Smooth muscle cell (in vitro differentiated cells): ENCODE results near the gene TJP2. TPM values are rescaled to one million over a fixed set of nuclear protein-coding genes. Genes with fewer than 3 reads are reported as not detected.

ENCODE experiments used
- DNase-seq: peaks from one replicate; lab custom pipeline; 2025; ENCODE audit not compliant: unreplicated experiment; lab: John Stamatoyannopoulos, UW
- H2AFZ ChIP-seq: fragments of 200-600 bp; sonication (generic); 2 replicates; pipeline ENCODE4 v1.6.0; 2016; ENCODE audit warnings: antibody characterized with exemption, low read depth, mild to moderate bottlenecking
- H3F3A ChIP-seq: fragments of 200-600 bp; sonication (generic); 2 replicates; pipeline ENCODE4 v1.6.0; 2017; ENCODE audit warnings: antibody characterized with exemption, low read depth
- H3K27ac ChIP-seq: fragments of 200-600 bp; sonication (generic); 2 replicates; pipeline ENCODE4 v1.5.1; 2016; ENCODE audit warnings: low read depth, mild to moderate bottlenecking
- H3K27me3 ChIP-seq: fragments of 200-600 bp; sonication (generic); 2 replicates; pipeline ENCODE4 v1.6.1; 2016; ENCODE audit warnings: low read depth, mild to moderate bottlenecking
- H3K36me3 ChIP-seq: fragments of 200-600 bp; sonication (generic); 2 replicates; pipeline ENCODE4 v1.5.1; 2016; ENCODE audit warnings: low read depth
- H3K4me1 ChIP-seq: fragments of 200-600 bp; sonication (generic); 2 replicates; pipeline ENCODE4 v1.5.1; 2016; ENCODE audit warnings: low read depth
- H3K4me2 ChIP-seq: fragments of 200-600 bp; sonication (generic); 2 replicates; pipeline ENCODE4 v1.6.0; 2016; ENCODE audit warnings: mild to moderate bottlenecking
- H3K4me3 ChIP-seq: fragments of 200-600 bp; sonication (generic); 2 replicates; pipeline ENCODE4 v1.5.1; 2016; ENCODE audit warnings: mild to moderate bottlenecking
- H3K79me2 ChIP-seq: fragments of 200-600 bp; sonication (generic); 2 replicates; pipeline ENCODE4 v1.6.0; 2016; ENCODE audit warnings: low read depth, mild to moderate bottlenecking
- H3K9ac ChIP-seq: fragments of 200-600 bp; sonication (generic); 2 replicates; pipeline ENCODE4 v1.6.0; 2016; ENCODE audit warnings: low read depth
- H3K9me3 ChIP-seq: fragments of 200-600 bp; sonication (generic); replicated peaks from 2 replicates; pipeline ENCODE4 v1.5.1; 2016; ENCODE audit warnings: low read depth
- H4K20me1 ChIP-seq: fragments of 200-600 bp; sonication (generic); 2 replicates; pipeline ENCODE4 v1.6.0; 2016; ENCODE audit warnings: low read depth
- CTCF ChIP-seq: fragments of 200-600 bp; sonication (generic); IDR thresholded peaks from 2 replicates; pipeline ENCODE4 v1.5.1; 2017; ENCODE audit warnings: borderline replicate concordance, mild to moderate bottlenecking, antibody characterized with exemption; ENCODE audit not compliant: insufficient read depth, poor library complexity, severe bottlenecking
- WGBS: methylation state at CpG from one replicate; pipeline ENCODE4 v1.1.7; 2016; ENCODE audit warnings: low lambda C conversion rate; 5-methylcytosine and 5-hydroxymethylcytosine counted together
- polyA plus RNA-seq: library from polyadenylated mRNA; unstranded; fragments of >200 nt; fragmentation: Nextera tagmentation; extraction: Ambion mirVana; gene quantifications from 2 replicates; pipeline ENCODE4 v1.2.1, GENCODE V29; 2016
- total RNA-seq: library from RNA; depleted of rRNA; stranded (reverse); fragments of >200 nt; gene quantifications from 2 replicates; pipeline ENCODE4 v1.2.3, GENCODE V29; 2014

TJP2 gene
- total and polyA plus RNA-seq, 2 experiments from 2014 or later, result 14.9 to 48.4 TPM

GRCh38 chr9:69255591-69255990 is 81.5 kb downstream of the TJP2 start:
- Histone ChIP-seq H4K20me1 (no peaks in the 10 kb centered on the region), H3F3A (no peaks in the 10 kb centered on the region), H3K27ac (no peak overlapping the region), H3K9ac (no peak overlapping the region), H3K79me2 (no peaks in the 10 kb centered on the region), H3K4me3 (no peak overlapping the region), H3K9me3 (no peaks in the 10 kb centered on the region), H3K36me3 (no peaks in the 10 kb centered on the region), H2AFZ (no peak overlapping the region), H3K27me3 (no peaks in the 10 kb centered on the region), H3K4me1 (no peaks in the 10 kb centered on the region), H3K4me2 (no peak overlapping the region)
- no peak for DNase-seq
- WGBS, result 86% methylated on average over 1 of the region's 1 CpG
- TF ChIP-seq CTCF, result no peak

- Histone ChIP-seq H3K9ac (no peak overlapping the region), H3K27me3 (no peaks in the 10 kb centered on the region), H3K27ac (no peak overlapping the region), H3K4me2 (no peak overlapping the region), H3F3A (no peaks in the 10 kb centered on the region), H3K4me1 (no peaks in the 10 kb centered on the region), H3K9me3 (no peaks in the 10 kb centered on the region), H2AFZ (no peak overlapping the region), H3K4me3 (no peak overlapping the region), H3K36me3 (no peaks in the 10 kb centered on the region), H4K20me1 (no peaks in the 10 kb centered on the region), H3K79me2 (no peaks in the 10 kb centered on the region)
- 95% methylated on average over 5 of the region's 5 CpGs for WGBS
- DNase-seq, result no peak
- TF ChIP-seq CTCF, result no peak
Measured at GRCh38 chr9:69258551-69258950, 84.5 kb downstream of the TJP2 start.

- no peaks in the 10 kb centered on the region for H3F3A ChIP-seq
- no peak overlapping the region for H3K9ac ChIP-seq
- no peak for TF ChIP-seq CTCF
- WGBS, result 87% methylated on average over 3 of the region's 5 CpGs
- no peaks in the 10 kb centered on the region for H3K27me3 ChIP-seq
- H4K20me1 ChIP-seq, result no peaks in the 10 kb centered on the region
- H3K36me3 ChIP-seq, result no peaks in the 10 kb centered on the region
- H3K4me3 ChIP-seq, result no peak overlapping the region
- DNase-seq, result no peak
- no peak overlapping the region for H3K27ac ChIP-seq
- no peaks in the 10 kb centered on the region for H3K4me1 ChIP-seq
- no peak overlapping the region for H3K4me2 ChIP-seq
- no peaks in the 10 kb centered on the region for H3K9me3 ChIP-seq
- H2AFZ ChIP-seq, result no peak overlapping the region
- no peaks in the 10 kb centered on the region for H3K79me2 ChIP-seq
Measured at GRCh38 chr9:69260161-69260560, 86.1 kb downstream of the TJP2 start.

GRCh38 chr9:69261636-69262035 is 87.6 kb downstream of the TJP2 start:
- H4K20me1 ChIP-seq, result no peaks in the 10 kb centered on the region
- no peak overlapping the region for H2AFZ ChIP-seq
- no peaks in the 10 kb centered on the region for H3K36me3 ChIP-seq
- WGBS, result 82% methylated on average over 3 of the region's 3 CpGs
- no peaks in the 10 kb centered on the region for H3K4me1 ChIP-seq
- no peak overlapping the region for H3K4me3 ChIP-seq
- H3K27ac ChIP-seq, result no peak overlapping the region
- H3K9me3 ChIP-seq, result no peaks in the 10 kb centered on the region
- no peak for DNase-seq
- no peaks in the 10 kb centered on the region for H3F3A ChIP-seq
- H3K9ac ChIP-seq, result no peak overlapping the region
- no peak for TF ChIP-seq CTCF
- H3K27me3 ChIP-seq, result no peaks in the 10 kb centered on the region
- H3K4me2 ChIP-seq, result no peak overlapping the region
- H3K79me2 ChIP-seq, result no peaks in the 10 kb centered on the region
